ENCODE data around the gene BCAS2. TPM values are rescaled to one million over a fixed set of nuclear protein-coding genes. Genes with fewer than 3 reads are reported as not detected.

BCAS2 gene
- total and polyA plus RNA-seq, 2 experiments from 2014 or later: 53.5 to 58.0 TPM

- H3K4me3 ChIP-seq: no peak overlapping the region
- no peak overlapping the region for H3K4me2 ChIP-seq
- H2AFZ ChIP-seq: no peak overlapping the region
- no peaks in the 10 kb centered on the region for H3K36me3 ChIP-seq (replicated peaks; ENCODE audit: insufficient read depth, low read depth)
- no peaks in the 10 kb centered on the region for H3K79me2 ChIP-seq
- no peaks in the 10 kb centered on the region for H3K4me1 ChIP-seq (ENCODE audit: insufficient read depth)
- H3K9me3 ChIP-seq (ENCODE audit: low read depth): no peaks in the 10 kb centered on the region
- no peaks in the 10 kb centered on the region for H3K27me3 ChIP-seq
- H4K20me1 ChIP-seq (ENCODE audit: insufficient read depth, poor library complexity, severe bottlenecking): no peaks in the 10 kb centered on the region
- DNase-seq (ENCODE audit: low spot score): no peak
- H3K9me2 ChIP-seq (replicated peaks; ENCODE audit: insufficient read depth): no peaks in the 10 kb centered on the region
- no peak for TF ChIP-seq EZH2phosphoT487 (IDR thresholded peaks at IDR 0.05; ENCODE audit: low read depth, severe bottlenecking, unreplicated experiment)
- no peak for TF ChIP-seq CTCF (IDR thresholded peaks at IDR 0.05; ENCODE audit: poor library complexity)
- H3K27ac ChIP-seq: no peak overlapping the region
- WGBS (ENCODE audit: low lambda C conversion rate, missing lambda C conversion rate): 93% methylated on average over 3 of the region's 3 CpGs
Observed at GRCh38 chr1:114594046-114594445, 12.6 kb upstream of the BCAS2 start.

GRCh38 chr1:114589122-114589521 lies 7.7 kb upstream of the BCAS2 start:
- Histone ChIP-seq H3K4me2 (no peak overlapping the region), H3K27ac (no peak overlapping the region), H3K9me2 (replicated peaks; ENCODE audit: insufficient read depth) (no peaks in the 10 kb centered on the region), H3K4me3 (no peak overlapping the region), H2AFZ (no peak overlapping the region), H3K79me2 (no peaks in the 10 kb centered on the region), H3K9me3 (ENCODE audit: low read depth) (no peaks in the 10 kb centered on the region), H4K20me1 (ENCODE audit: insufficient read depth, poor library complexity, severe bottlenecking) (no peaks in the 10 kb centered on the region), H3K4me1 (ENCODE audit: insufficient read depth) (no peaks in the 10 kb centered on the region), H3K27me3 (no peaks in the 10 kb centered on the region), H3K36me3 (replicated peaks; ENCODE audit: insufficient read depth, low read depth) (no peaks in the 10 kb centered on the region)
- 88% methylated on average over 3 of the region's 3 CpGs for WGBS (ENCODE audit: low lambda C conversion rate, missing lambda C conversion rate)
- no peak for TF ChIP-seq EZH2phosphoT487 (IDR thresholded peaks at IDR 0.05; ENCODE audit: low read depth, severe bottlenecking, unreplicated experiment)
- TF ChIP-seq EZH2 (IDR thresholded peaks at IDR 0.05; ENCODE audit: borderline replicate concordance): no peak
- no peak for TF ChIP-seq CTCF (IDR thresholded peaks at IDR 0.05; ENCODE audit: poor library complexity)
- no peak for DNase-seq (ENCODE audit: low spot score)

- Histone ChIP-seq H3K4me2 (no peak overlapping the region), H4K20me1 (ENCODE audit: insufficient read depth, poor library complexity, severe bottlenecking) (no peaks in the 10 kb centered on the region), H3K79me2 (no peaks in the 10 kb centered on the region), H3K27ac (no peak overlapping the region), H3K4me1 (ENCODE audit: insufficient read depth) (no peaks in the 10 kb centered on the region), H2AFZ (no peak overlapping the region), H3K36me3 (replicated peaks; ENCODE audit: insufficient read depth, low read depth) (no peaks in the 10 kb centered on the region), H3K9me2 (replicated peaks; ENCODE audit: insufficient read depth) (no peaks in the 10 kb centered on the region), H3K9me3 (ENCODE audit: low read depth) (no peaks in the 10 kb centered on the region), H3K4me3 (no peak overlapping the region), H3K27me3 (no peaks in the 10 kb centered on the region)
- 76% methylated on average over 2 of the region's 2 CpGs for WGBS (ENCODE audit: low lambda C conversion rate, missing lambda C conversion rate)
- DNase-seq (ENCODE audit: low spot score): no peak
- TF ChIP-seq EZH2phosphoT487 (IDR thresholded peaks at IDR 0.05; ENCODE audit: low read depth, severe bottlenecking, unreplicated experiment): no peak
- no peak for TF ChIP-seq CTCF (IDR thresholded peaks at IDR 0.05; ENCODE audit: poor library complexity)
- no peak for TF ChIP-seq EZH2 (IDR thresholded peaks at IDR 0.05; ENCODE audit: borderline replicate concordance)
Observed at GRCh38 chr1:114588196-114588689, 6.8 kb upstream of the BCAS2 start.
